Stomach smooth muscle (tissue), 2 donors: ENCODE measurements around the gene CPHXL2.

Source experiments
- H3K27ac ChIP-seq: one replicate; pipeline ENCODE4 v1.7.0; 2013; ENCODE audit warnings: mild to moderate bottlenecking, low read length, inconsistent platforms
- H3K27me3 ChIP-seq, 2 donors: one replicate each; pipeline ENCODE4 v1.7.0; 2013; ENCODE audit warnings: low read length in 2 of 2; ENCODE audit not compliant: insufficient read depth in 2 of 2, control insufficient read depth in 1 of 2
- H3K36me3 ChIP-seq, 2 donors: one replicate each; pipeline ENCODE4 v1.7.0; 2013; ENCODE audit warnings: low read length in 2 of 2; ENCODE audit not compliant: control insufficient read depth in 2 of 2, insufficient read depth in 2 of 2
- H3K4me1 ChIP-seq: one replicate; pipeline ENCODE4 v1.7.0; 2013; ENCODE audit warnings: low read length; ENCODE audit not compliant: control insufficient read depth, insufficient read depth
- H3K4me3 ChIP-seq, 2 donors: one replicate each; pipeline ENCODE4 v1.7.0; 2013; ENCODE audit warnings: low read length in 2 of 2
- H3K9ac ChIP-seq, 2 donors: one replicate each; pipeline ENCODE4 v1.7.0; 2013; ENCODE audit warnings: low read length in 2 of 2, mild to moderate bottlenecking in 1 of 2
- H3K9me3 ChIP-seq, 2 donors: one replicate each; pipeline ENCODE4 v1.7.0; 2013; ENCODE audit warnings: low read length in 2 of 2; ENCODE audit not compliant: control insufficient read depth in 2 of 2
- donor health status: healthy.
- donor health status: Pancreatic carcinoma.

The CPHXL2 gene

GRCh38 chr16:75682308-75682707 is 5.5 kb upstream of the CPHXL2 start:
- Histone ChIP-seq H3K27me3 (no peaks in the 10 kb centered on the region), H3K9me3 (no peaks in the 10 kb centered on the region), H3K4me1 (no peaks in the 10 kb centered on the region)

GRCh38 chr16:75679366-75679765 is 2.6 kb upstream of the CPHXL2 start:
- H3K4me1 ChIP-seq, result no peaks in the 10 kb centered on the region
- H3K9ac ChIP-seq, result no peak overlapping the region
- no peak overlapping the region for H3K4me3 ChIP-seq
- H3K9me3 ChIP-seq, result no peaks in the 10 kb centered on the region
- H3K27ac ChIP-seq, result no peak overlapping the region
- H3K36me3 ChIP-seq, result no peaks in the 10 kb centered on the region
- H3K27me3 ChIP-seq, result no peaks in the 10 kb centered on the region

More at GRCh38 chr16:75682308-75682707, 5.5 kb upstream of the CPHXL2 start:
- Histone ChIP-seq H3K4me3 (no peak overlapping the region), H3K27ac (no peak overlapping the region), H3K9ac (no peak overlapping the region), H3K36me3 (no peaks in the 10 kb centered on the region)

- no peak overlapping the region for H3K27ac ChIP-seq
These were observed 9.3 kb downstream of the CPHXL2 start for GRCh38 chr16:75667503-75667902.

GRCh38 chr16:75660726-75661302 is 16.0 kb downstream of the CPHXL2 start:
- H3K4me1 ChIP-seq, result no peaks in the 10 kb centered on the region
- H3K9me3 ChIP-seq, result no peaks in the 10 kb centered on the region
- no peak overlapping the region for H3K4me3 ChIP-seq
- H3K36me3 ChIP-seq, result peaks cover 20 to 28% of the 10 kb centered on the region in 2 donors
- no peaks in the 10 kb centered on the region for H3K27me3 ChIP-seq
- no peak overlapping the region for H3K27ac ChIP-seq
- no peak overlapping the region for H3K9ac ChIP-seq

More at GRCh38 chr16:75667503-75667902, 9.3 kb downstream of the CPHXL2 start:
- no peaks in the 10 kb centered on the region for H3K4me1 ChIP-seq
- no peaks in the 10 kb centered on the region for H3K36me3 ChIP-seq
- no peak overlapping the region for H3K4me3 ChIP-seq
- H3K9me3 ChIP-seq, result no peaks in the 10 kb centered on the region
- H3K27me3 ChIP-seq, result no peaks in the 10 kb centered on the region
- no peak overlapping the region for H3K9ac ChIP-seq

GRCh38 chr16:75660321-75660720 is 16.5 kb downstream of the CPHXL2 start:
- Histone ChIP-seq H3K27ac (no peak overlapping the region), H3K4me3 (no peak overlapping the region), H3K36me3 (peaks cover 23 to 33% of the 10 kb centered on the region in 2 donors), H3K9ac (no peak overlapping the region), H3K4me1 (no peaks in the 10 kb centered on the region), H3K27me3 (no peaks in the 10 kb centered on the region), H3K9me3 (no peaks in the 10 kb centered on the region)

- Histone ChIP-seq H3K4me3 (no peak overlapping the region), H3K9me3 (no peaks in the 10 kb centered on the region), H3K4me1 (no peaks in the 10 kb centered on the region), H3K36me3 (peaks cover 26 to 41% of the 10 kb centered on the region in 2 donors), H3K27ac (no peak overlapping the region), H3K9ac (no peak overlapping the region), H3K27me3 (no peaks in the 10 kb centered on the region)
These were observed 18.6 kb downstream of the CPHXL2 start for GRCh38 chr16:75658175-75658574.

GRCh38 chr16:75653922-75654321 is 22.9 kb downstream of the CPHXL2 start:
- Histone ChIP-seq H3K9ac (no peak overlapping the region), H3K4me3 (no peak overlapping the region), H3K27me3 (no peaks in the 10 kb centered on the region), H3K36me3 (peaks cover 20 to 32% of the 10 kb centered on the region in 2 donors), H3K9me3 (no peaks in the 10 kb centered on the region), H3K27ac (no peak overlapping the region), H3K4me1 (peaks cover 14% of the 10 kb centered on the region)

GRCh38 chr16:75648265-75649076 is 28.3 kb downstream of the CPHXL2 start:
- Histone ChIP-seq H3K9ac (peak overlapping the region; percentile 95 to 98), H3K4me3 (peak overlapping the region; percentile 99), H3K4me1 (peaks cover 25% of the 10 kb centered on the region), H3K9me3 (no peaks in the 10 kb centered on the region), H3K36me3 (peaks cover 4 to 12% of the 10 kb centered on the region in 2 donors), H3K27ac (peak overlapping the region; percentile 90), H3K27me3 (no peaks in the 10 kb centered on the region)

GRCh38 chr16:75647492-75648264 is 29.1 kb downstream of the CPHXL2 start, which contains the start of the genes KARS1 and TERF2IP:
Gene KARS1 (minus strand): TSS chr16:75647665. CDS start chr16:75647639, 26 bp downstream.
Gene TERF2IP (plus strand): TSS chr16:75647773. CDS start chr16:75647883, 110 bp downstream.
- Histone ChIP-seq H3K9me3 (no peaks in the 10 kb centered on the region), H3K9ac (peak within 1 kb of the TSS; percentile 95 to 98), H3K4me1 (peaks cover 25% of the 10 kb centered on the region), H3K27me3 (no peaks in the 10 kb centered on the region), H3K4me3 (peak within 1 kb of the TSS; percentile 99), H3K27ac (peak within 1 kb of the TSS; percentile 90), H3K36me3 (peaks cover 4 to 15% of the 10 kb centered on the region in 2 donors)

- Histone ChIP-seq H3K4me1 (peaks cover 25% of the 10 kb centered on the region), H3K27me3 (no peaks in the 10 kb centered on the region), H3K9me3 (no peaks in the 10 kb centered on the region), H3K9ac (peak overlapping the region; percentile 95 to 98), H3K27ac (peak overlapping the region; percentile 90), H3K36me3 (peaks cover 7 to 17% of the 10 kb centered on the region in 2 donors), H3K4me3 (peak overlapping the region; percentile 99)
These were observed 29.7 kb downstream of the CPHXL2 start for GRCh38 chr16:75647112-75647491.
